DMS79 (cell line): ENCODE results near the gene TMEM248.
A peak's percentile ranks its signal among the peaks of the same experiment; 100 is the strongest.
"Not testable (repeated sequence)": the region's sequence is repeated elsewhere in the genome, so short reads cannot be mapped to it uniquely, and the experiment has no call there.

Experiments
- DNase-seq: peaks from one replicate; lab custom pipeline; 2025; lab: John Stamatoyannopoulos, UW

Gene TMEM248

DNA sequence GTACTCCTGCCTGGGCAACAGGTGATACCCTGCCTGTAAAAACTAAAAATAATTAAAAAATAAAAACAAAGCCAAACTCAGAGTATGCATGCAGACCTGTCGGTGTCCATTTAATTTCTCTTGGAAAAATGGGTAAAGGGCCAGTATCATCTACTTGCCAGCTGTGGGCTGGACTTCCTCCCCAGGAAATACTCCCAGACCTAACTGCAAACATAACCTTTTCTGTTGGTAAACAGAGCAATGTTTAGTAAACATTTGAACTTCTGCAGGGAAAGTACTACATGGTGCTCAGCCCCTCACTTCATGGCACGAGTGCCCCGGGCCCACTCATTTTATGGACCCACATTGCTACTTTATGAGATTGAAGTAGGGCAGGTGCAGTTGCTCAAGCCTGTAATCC, 10.2 kb upstream of the TMEM248 start:
- DNase-seq = no peak

DNA sequence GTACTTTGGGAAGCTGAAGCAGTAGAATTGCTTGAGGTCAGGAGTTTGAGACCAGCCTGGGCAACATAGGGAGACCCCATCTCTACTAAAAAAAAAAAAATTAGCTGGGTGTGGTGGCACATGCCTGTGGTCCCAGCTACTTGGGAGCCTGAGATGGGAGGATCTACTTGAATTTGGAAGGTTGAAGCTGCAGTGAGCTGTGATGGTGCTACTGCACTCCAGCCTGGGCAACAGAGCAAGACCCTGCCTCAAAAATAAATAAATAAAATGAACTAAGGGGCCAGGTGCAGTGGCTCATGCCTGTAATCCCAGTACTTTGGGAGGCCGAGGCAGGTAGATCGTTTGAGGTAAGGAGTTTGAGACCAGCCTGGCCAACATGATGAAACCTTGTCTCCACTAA, 9.8 kb upstream of the TMEM248 start:
- DNase-seq = not testable (repeated sequence)

DNA sequence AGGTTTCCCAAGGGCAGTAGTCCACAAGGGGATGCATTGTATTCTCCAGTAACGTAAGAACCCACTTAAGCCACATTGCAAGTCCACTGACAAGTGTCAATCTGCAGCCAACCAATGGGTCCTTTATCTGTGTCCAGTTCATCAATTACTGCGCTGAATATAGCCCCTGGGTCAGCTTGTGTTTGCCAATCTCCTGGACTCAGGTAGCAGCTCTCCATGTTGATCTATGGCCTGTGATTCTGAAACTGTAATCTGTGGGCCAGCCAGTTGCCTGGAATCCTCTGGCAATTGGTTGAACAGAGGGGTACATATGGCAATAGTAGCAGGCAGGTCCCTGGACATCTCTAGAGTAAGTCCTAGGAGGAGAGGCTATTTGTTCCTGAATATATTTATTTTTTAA, 8.8 kb upstream of the TMEM248 start:
- no peak for DNase-seq

DNA sequence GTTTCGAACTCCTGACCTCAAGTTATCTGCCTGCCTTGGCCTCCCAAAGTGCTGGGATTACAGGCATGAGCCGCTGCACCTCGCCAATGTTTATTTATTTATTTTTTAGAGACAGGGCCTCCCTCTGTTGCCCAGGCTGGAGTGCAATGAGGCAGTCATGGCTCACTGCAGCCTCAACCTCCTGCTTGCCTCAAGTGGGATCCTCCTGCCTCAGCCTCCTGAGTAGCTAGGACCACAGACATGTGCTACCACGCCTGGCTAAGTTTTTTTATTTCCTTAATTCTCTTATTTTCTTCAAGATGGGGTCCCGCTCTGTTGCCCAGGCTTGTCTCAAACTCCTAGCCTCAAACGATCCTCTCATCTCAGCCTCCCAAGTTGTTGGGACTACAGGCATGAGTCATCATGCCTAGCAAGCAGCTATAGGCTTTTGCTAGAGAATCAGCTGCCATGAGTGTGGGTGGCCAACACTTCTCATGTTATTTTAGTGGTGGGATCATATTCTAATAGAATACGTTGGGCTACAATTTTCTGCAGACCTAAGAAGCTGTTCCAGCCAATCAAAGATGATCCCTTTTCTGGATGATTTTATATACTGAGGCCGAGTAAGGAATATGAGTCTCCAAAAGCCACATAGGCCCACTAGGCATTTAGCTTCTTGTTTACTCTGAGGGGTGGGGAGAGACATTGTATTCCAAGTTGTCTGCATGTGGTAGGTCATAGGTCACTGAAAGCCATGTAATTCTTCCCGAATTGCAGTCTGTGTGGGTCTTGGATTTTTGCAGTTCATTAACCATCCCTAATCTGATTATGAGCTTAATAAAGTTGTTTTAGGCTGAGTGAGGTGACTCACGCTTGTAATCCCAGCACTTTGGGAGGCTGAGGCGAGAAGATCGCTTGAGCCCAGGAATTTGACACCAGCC, 7.6 kb upstream of the TMEM248 start:
- DNase-seq = no peak

DNA sequence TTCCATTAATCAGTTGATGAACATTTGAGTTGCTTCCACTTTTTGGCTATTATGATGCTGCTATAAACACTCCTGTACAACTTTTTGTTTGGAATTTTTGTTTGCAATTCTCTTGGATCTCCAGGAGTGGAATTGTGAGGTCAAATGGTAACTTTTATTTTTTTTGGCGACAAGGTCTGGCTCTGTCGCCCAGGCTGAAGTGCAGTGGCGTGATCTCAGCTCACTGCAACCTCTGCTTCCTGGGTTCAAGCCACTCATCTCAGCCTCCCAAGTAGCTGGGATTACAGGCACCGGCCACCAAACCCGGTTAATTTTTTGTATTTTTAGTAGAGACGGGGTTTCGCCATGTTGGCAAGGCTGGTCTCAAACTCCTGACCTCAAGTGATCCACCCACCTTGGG, 3.1 kb upstream of the TMEM248 start:
- DNase-seq = not testable (repeated sequence)

DNA sequence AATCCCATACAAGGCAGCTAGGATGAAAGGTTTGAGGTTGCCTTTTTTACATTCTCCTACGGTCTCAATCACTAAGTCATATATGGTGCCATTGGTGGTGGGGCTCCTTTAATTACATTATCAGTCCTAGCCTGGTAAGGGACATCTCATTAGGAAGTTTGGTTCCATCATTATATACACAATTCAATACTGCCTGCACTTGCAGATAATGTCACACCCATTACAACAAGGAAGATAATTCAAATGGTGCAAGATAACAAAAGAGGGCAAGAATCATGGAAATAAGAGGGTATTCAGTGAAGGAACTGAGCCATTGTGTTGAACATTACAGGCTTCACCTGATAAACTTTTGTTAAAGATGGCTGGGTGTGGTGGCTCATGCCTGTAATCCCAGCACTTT, 1.7 kb upstream of the TMEM248 start:
- DNase-seq = no peak

DNA sequence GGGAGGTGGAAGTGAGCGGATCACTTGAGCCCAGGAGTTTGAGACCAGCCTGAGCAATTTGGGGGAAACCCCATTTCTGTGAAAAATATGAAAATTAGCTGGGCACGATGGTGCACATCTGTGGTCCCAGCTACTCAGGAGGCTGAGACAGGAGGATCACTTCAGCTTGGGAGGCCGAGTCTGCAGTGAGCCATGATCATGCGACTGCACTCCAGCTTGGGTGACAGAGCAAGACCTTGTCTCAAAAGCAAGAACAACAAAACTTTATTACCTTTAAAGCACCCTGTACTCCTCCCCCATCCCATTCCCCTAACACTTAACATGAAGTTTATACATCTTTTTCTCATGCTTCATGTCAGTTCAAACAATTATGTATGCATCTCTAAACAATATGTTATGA, 1.3 kb upstream of the TMEM248 start:
- no peak for DNase-seq

DNA sequence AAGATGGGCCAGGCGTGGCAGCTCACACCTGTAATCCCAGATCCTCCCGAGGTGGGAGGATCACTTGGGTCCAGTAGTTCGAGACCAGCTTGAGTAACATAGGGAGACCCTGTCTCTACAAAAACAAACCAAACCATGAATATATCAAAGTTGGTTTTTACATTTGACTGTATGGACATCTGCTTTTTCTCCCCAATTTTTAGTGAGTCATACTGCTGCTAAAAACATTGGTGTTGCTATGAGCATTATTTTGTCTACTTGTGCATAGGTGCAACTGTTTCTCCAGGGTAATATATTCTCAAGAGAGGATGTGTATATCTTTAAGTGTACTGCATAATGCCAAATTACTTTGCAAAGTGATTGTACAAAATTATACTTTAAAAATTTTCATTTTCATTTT, 769 bp upstream of the TMEM248 start:
- no peak for DNase-seq

DNA sequence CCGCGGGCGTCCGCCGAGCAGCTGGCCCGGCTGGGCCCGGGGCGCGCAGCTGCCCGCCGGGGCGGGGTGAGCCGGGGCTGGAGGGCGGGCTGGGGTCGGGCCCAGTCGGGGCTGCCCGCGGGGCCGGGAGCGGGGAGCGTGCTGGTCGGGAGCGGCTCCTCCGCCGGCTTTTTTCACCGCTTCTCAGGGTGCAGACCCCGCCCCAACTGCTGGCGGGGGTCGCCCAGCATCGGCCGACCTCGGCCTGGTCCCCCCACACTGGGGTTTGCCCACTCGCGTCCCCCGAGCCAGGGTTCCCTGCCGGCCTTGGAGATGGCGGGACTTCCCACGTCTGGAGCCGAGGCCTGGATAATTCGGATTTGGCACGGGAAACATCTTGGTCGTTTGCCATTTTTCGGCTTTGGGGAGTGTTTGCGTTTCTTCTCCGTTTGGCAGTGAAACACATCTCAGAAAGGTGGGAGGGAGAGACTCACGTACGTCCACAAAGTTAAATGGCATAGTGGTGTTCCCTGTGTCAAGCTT, 432 bp downstream of the TMEM248 start:
- peak; percentile 38 for DNase-seq

DNA sequence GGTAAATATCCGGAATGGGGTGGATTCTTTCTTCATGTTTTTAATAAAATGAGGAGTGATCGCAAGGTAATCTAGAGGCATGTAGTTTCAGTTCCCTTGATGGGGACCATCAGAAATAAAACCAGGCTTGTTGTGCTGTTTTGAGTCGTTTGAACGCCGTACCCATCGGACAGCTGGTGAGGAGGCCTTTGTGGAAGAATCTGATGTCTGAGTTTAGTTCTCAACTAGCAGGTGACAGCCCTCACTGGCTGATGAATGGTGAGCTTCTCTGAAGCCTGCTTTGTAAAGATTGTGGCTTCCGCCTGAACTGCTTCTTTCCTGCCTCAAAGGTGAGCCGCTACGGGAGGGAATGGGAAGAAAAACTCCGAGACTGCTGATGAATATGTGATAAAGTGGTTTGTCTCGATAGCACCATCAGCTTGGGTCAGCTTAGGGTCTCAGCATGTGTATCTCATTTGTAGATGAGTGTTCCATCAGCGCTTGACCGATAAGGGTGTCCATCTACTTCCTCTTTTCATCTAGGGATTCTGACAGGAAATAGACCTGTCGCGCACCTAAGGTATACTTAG, 977 bp downstream of the TMEM248 start:
- no peak for DNase-seq

DNA sequence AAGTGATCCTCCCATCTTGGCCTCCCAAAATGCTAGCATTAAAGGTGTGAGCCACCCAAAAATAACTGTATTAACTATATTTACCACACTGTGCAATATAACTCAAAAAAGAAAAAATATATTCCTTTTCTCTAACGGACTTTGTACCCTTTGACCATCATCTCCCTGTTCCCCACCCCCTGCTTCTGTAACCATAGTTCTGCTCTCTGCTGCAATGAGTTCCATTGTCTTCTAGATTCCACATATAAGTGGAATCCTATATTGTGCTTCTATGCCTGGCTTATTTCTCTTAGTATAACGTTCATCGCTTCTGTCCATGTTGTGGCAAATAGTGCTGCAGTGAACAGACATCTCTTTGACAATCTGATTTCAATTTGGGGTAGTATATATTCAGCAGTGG, 4.2 kb downstream of the TMEM248 start:
- DNase-seq = no peak

DNA sequence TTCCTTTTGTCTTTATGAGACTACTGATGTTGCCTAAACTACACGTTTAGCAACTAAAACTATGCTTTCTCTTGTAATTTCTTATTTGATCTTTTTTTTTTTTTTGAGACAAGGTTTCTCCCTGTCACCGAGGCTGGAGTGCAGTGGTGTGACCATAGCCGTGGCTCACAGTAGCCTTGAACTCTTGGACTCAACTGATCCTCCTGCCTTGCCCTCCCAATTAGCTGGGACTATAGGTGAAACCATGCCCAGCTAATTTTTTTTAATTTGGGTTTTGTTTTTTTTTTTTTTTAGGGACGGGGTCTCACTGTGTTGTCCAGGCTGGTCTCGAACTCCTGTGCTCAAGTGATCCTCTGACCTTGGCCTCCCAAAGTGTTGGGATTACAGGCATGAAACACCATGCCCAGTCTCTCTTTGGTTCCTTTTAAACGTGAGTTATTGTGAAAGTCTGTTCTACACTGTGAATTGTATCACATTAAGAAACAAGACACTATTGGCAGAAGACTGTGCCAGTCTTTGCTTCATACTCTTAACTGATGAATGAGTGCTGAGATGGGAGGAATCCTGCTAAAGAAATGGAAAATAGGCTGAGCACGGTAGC, 6.4 kb downstream of the TMEM248 start:
- no peak for DNase-seq

DNA sequence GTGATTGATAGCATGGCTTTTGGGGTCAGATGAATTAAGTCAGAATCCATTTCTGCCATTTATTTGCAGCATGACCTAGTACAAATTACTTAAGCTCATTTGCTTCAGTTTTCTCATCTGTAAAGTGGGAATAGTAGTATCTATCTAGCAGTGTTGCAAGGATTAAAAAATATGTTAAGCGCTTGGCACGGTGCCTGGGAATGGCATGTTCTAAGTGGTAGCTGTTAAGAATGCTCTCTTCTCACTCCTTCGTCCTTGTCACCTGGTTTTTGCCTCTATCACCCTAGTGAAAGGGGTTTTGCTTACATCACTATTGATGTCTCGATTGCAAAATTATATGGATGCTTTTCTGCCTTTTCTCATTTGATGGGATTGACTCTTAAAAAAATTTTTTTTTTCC, 7.4 kb downstream of the TMEM248 start:
- no peak for DNase-seq

DNA sequence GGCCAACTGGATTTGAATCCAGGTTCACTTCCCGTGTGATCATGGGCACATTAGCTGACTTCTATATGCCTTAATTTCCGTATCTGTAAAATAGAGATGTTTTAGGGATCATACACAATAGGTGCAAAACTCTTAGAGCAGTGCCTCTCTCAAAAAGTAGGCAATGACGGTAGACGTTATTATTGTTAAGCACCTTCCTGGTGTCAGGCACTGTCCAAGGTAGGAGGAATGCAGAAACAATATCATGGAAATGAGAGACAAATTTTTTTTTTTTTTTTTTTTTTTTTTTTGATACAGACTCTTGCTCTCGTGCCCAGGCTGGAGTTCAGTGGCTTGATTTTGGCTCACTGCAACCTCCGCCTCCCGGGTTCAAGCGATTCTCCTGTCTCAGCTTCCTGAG, 8.1 kb downstream of the TMEM248 start:
- DNase-seq = no peak

DNA sequence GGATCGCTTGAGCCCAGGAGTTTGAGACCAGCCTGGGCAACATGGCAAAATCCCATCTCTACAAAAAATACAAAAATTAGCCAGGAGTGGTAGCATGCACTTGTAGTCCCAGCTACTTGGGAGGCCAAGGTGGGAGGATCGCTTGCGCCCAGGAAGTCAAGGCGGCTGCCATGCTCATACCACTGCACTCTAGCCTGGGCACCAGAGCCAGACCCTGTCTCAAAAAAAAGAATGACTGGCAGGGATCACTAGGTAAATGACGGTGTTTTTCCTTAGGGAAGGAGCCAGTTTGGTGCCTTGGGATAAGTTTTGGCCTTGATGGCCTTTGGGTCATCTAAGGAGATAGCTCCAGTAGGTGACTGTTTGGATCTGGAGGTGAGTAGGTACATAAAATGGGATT, 8.9 kb downstream of the TMEM248 start:
- no peak for DNase-seq

DNA sequence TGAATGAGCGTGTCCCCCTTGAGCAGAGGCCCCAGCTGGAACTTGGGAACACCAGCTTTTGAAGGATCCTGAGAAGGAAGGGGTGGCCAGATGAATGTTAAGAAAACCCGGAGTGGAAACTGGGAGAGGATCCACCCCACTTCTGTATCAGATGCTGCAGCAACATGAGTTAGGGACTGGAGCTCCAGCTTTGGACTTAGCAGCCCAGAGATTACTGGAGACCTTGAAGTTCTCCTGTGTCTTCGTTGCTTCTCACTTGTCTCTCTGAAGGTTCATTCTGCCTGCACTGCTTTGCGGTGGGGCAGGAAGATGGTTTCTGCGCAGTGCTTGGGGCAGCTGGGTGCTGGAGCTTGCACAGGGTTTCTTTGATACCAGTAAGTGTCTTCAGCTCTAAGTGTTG, 9.3 kb downstream of the TMEM248 start:
- DNase-seq = no peak

DNA sequence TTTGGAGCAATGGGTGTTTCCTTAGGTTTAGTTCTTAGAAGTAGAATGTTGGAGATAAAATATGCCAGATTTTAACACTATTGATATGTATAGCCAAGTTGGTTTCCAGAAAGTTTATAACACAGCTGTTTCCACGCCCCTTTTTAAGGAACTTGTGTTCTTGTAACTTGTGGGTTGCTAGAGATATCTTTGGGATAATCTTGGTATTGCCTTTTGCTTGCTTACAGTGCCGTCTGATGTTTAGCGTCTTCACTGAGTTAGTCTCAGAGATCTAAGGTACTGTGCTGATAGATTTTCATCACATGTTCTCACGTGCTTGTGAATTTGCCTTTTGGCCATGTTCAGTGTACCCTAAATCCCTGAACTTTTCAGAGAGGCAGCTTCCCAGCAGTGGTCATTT, 12.4 kb downstream of the TMEM248 start:
- DNase-seq = no peak

DNA sequence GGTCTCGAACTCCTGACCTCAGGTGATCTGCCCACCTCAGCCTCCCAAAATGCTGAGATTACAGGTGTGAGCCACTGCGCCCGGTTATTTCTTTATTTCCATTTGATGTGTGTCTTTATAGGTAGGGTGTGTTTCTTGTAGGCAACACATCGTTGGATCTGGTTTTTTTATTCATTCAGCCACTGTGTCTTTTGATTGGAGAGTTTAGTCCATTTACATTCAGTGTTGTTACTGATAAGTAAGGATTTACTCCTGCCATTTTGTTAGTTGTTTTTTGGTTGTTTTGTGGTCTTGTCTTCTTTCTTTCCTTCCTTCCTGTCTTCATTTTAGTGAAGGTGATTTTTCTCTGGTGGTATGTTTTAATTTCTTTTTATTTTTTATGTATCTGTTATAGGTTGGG, 16.9 kb downstream of the TMEM248 start:
- DNase-seq = no peak

DNA sequence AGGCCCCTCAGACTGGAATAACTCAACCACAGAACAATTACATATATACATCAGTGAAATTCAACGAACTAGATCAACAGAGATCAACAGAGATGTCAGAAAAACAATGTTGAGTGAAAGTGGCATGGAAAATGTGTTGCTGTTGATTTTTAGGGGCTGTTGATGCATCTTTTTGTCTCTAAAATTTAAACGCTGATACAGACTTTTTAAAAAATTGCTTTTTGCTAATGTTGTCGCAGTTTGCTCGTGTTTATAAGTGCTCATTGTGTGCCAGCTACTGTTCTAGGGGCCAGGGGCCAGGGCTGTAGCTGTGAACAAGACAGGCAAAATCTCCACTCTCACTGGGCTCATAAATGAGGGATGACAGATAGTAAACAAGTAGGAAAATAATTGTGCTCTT, 18.3 kb downstream of the TMEM248 start:
- no peak for DNase-seq

DNA sequence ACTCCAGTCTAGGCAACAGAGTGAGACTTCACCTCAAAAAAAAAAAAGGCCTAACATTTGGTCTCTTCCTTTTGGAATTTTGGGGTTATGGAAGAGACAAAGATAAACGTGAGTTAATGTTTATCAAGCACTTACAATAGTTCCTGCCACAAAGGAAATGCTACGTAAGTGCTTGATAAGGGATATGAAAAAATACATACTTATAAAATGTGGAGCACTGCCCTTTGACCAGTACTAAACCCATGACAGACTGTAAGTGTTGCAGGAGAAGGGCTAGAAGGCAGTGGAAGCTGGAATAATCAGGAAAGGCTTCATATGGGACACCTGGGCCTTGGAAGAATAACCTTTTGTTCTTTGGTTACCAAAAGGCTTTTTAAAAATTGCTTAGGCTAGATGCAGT, 25.5 kb downstream of the TMEM248 start:
- no peak for DNase-seq

DNA sequence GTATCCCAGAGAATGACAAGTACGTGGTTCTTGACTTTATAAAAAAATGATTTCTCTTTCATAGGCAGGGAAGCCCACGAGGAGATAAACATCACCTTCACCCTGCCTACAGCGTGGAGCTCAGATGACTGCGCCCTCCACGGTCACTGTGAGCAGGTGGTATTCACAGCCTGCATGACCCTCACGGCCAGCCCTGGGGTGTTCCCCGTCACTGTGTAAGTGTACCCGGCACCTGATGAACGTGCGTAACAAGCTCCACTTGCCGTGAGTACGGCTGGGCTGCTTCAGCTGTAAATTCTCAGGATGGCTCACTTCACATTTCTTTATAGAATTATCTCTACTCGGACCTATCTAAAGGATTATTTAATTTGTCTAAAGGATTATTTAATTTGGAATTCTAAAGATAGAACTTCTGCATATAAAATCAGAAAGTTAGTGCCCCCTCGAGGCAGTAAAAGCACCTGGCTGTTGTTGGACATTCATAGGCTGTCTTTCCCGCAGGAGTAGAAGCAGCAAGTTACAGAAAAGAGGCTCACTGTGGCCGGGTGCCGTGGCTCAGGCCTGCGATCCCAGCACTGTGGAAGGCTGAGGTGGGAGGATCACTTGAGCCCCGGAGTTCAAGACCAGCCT, 27.6 kb downstream of the TMEM248 start:
- no peak for DNase-seq

DNA sequence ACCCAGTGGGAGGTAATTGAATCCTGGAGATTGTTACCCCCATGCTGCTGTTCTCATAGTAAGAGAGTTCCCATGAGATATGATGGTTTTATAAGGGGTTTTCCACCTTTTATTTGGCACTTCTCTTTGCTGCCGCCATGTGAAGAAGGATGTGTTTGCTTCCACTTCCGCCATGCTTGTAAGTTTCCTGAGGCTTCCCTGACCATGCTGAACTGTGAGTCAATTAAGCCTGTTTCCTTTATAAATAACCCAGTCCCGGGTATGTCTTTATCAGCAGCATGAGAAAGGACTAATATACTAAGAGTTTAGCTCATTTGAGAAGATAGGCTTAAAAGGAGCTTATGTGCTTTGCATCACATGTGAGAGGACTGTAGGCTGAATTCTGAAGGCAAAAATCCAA, 29.3 kb downstream of the TMEM248 start:
- DNase-seq = no peak

DNA sequence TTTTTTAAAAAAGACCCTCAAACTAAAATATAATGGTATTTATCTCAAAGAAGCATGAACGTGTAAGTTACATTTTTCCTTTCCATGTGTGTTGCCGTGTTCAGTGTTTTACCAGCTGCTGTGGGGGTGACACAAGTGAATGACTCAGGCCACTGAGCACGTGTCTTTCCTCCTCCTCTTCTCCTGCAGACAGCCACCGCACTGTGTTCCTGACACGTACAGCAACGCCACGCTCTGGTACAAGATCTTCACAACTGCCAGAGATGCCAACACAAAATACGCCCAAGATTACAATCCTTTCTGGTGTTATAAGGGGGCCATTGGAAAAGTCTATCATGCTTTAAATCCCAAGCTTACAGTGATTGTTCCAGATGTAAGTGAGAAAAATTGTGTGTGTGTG, 29.7 kb downstream of the TMEM248 start:
- no peak for DNase-seq
